Smooth muscle cell (in vitro differentiated cells): ENCODE measurements around the gene KCTD17. TPM values are rescaled to one million over a fixed set of nuclear protein-coding genes. Genes with fewer than 3 reads are reported as not detected.

Experiments used
- DNase-seq: peaks from one replicate; lab custom pipeline; 2025; ENCODE audit not compliant: unreplicated experiment; lab: John Stamatoyannopoulos, UW
- H2AFZ ChIP-seq: fragments of 200-600 bp; sonication (generic); 2 replicates; pipeline ENCODE4 v1.6.0; 2016; ENCODE audit warnings: antibody characterized with exemption, low read depth, mild to moderate bottlenecking
- H3F3A ChIP-seq: fragments of 200-600 bp; sonication (generic); 2 replicates; pipeline ENCODE4 v1.6.0; 2017; ENCODE audit warnings: antibody characterized with exemption, low read depth
- H3K27ac ChIP-seq: fragments of 200-600 bp; sonication (generic); 2 replicates; pipeline ENCODE4 v1.5.1; 2016; ENCODE audit warnings: low read depth, mild to moderate bottlenecking
- H3K27me3 ChIP-seq: fragments of 200-600 bp; sonication (generic); 2 replicates; pipeline ENCODE4 v1.6.1; 2016; ENCODE audit warnings: low read depth, mild to moderate bottlenecking
- H3K36me3 ChIP-seq: fragments of 200-600 bp; sonication (generic); 2 replicates; pipeline ENCODE4 v1.5.1; 2016; ENCODE audit warnings: low read depth
- H3K4me1 ChIP-seq: fragments of 200-600 bp; sonication (generic); 2 replicates; pipeline ENCODE4 v1.5.1; 2016; ENCODE audit warnings: low read depth
- H3K4me2 ChIP-seq: fragments of 200-600 bp; sonication (generic); 2 replicates; pipeline ENCODE4 v1.6.0; 2016; ENCODE audit warnings: mild to moderate bottlenecking
- H3K4me3 ChIP-seq: fragments of 200-600 bp; sonication (generic); 2 replicates; pipeline ENCODE4 v1.5.1; 2016; ENCODE audit warnings: mild to moderate bottlenecking
- H3K79me2 ChIP-seq: fragments of 200-600 bp; sonication (generic); 2 replicates; pipeline ENCODE4 v1.6.0; 2016; ENCODE audit warnings: low read depth, mild to moderate bottlenecking
- H3K9ac ChIP-seq: fragments of 200-600 bp; sonication (generic); 2 replicates; pipeline ENCODE4 v1.6.0; 2016; ENCODE audit warnings: low read depth
- H3K9me3 ChIP-seq: fragments of 200-600 bp; sonication (generic); replicated peaks from 2 replicates; pipeline ENCODE4 v1.5.1; 2016; ENCODE audit warnings: low read depth
- H4K20me1 ChIP-seq: fragments of 200-600 bp; sonication (generic); 2 replicates; pipeline ENCODE4 v1.6.0; 2016; ENCODE audit warnings: low read depth
- CTCF ChIP-seq: fragments of 200-600 bp; sonication (generic); IDR thresholded peaks from 2 replicates; pipeline ENCODE4 v1.5.1; 2017; ENCODE audit warnings: borderline replicate concordance, mild to moderate bottlenecking, antibody characterized with exemption; ENCODE audit not compliant: insufficient read depth, poor library complexity, severe bottlenecking
- WGBS: methylation state at CpG from one replicate; pipeline ENCODE4 v1.1.7; 2016; ENCODE audit warnings: low lambda C conversion rate; 5-methylcytosine and 5-hydroxymethylcytosine counted together
- polyA plus RNA-seq: library from polyadenylated mRNA; unstranded; fragments of >200 nt; fragmentation: Nextera tagmentation; extraction: Ambion mirVana; gene quantifications from 2 replicates; pipeline ENCODE4 v1.2.1, GENCODE V29; 2016
- total RNA-seq: library from RNA; depleted of rRNA; stranded (reverse); fragments of >200 nt; gene quantifications from 2 replicates; pipeline ENCODE4 v1.2.3, GENCODE V29; 2014

The KCTD17 gene
- total and polyA plus RNA-seq, 2 experiments from 2014 or later, result 20.0 to 36.9 TPM

DNA sequence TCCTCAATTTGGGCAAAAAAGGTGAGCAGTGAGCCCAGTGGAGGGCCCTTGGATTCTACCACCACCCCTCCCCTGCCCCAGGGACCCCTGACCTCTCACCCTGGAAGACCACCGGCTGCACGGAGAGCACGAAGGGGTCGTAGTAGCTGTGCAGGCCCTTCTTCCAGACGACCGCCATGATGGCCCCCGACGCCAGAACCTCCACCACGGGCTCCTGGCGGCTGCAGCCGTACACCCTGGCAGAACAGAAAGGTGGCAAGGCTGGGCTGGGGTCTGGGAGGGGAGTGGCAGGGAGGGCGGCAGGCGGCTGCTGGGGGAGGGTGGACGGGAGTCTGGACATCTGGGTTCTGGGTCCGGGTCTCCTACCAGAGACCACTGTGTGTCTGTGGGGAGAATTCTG, 34.6 kb downstream of the KCTD17 start:
- Histone ChIP-seq H3K27ac (no peak overlapping the region), H3K9me3 (no peaks in the 10 kb centered on the region), H3K4me3 (no peak overlapping the region), H3K4me2 (no peak overlapping the region), H3K27me3 (no peaks in the 10 kb centered on the region), H3K9ac (no peak overlapping the region), H3K4me1 (no peaks in the 10 kb centered on the region), H2AFZ (no peak overlapping the region), H3K36me3 (no peaks in the 10 kb centered on the region), H3F3A (no peaks in the 10 kb centered on the region), H4K20me1 (no peaks in the 10 kb centered on the region), H3K79me2 (no peaks in the 10 kb centered on the region)
- DNase-seq, result no peak
- TF ChIP-seq CTCF, result no peak
- WGBS, result 96% methylated on average over 11 of the region's 15 CpGs

DNA sequence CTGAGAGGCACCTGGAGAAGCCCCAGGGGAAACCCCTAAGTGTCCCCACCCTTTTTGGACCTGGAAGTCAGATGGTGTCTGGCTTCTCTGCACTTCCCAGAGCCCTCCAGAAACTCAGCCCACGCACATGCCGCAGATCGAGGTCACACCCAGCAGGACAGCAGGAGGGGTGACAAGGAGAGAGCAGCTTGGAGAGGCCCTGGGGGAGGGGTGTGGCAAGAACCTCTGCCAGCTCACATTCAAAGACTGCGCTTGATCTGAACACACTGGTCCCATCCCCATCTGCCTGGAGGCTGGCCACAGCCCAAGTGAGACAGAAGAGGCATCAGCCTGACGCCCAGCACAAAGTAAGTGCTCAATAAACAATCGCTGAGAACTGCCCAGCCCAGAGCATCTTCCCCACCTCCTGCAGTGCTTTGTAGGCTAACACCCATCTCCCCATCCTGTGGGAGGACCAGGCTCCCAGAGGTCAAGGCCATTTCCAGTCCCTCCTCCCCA, 36.6 kb downstream of the KCTD17 start:
- no peak overlapping the region for H3K4me2 ChIP-seq
- no peaks in the 10 kb centered on the region for H3K9me3 ChIP-seq

DNA sequence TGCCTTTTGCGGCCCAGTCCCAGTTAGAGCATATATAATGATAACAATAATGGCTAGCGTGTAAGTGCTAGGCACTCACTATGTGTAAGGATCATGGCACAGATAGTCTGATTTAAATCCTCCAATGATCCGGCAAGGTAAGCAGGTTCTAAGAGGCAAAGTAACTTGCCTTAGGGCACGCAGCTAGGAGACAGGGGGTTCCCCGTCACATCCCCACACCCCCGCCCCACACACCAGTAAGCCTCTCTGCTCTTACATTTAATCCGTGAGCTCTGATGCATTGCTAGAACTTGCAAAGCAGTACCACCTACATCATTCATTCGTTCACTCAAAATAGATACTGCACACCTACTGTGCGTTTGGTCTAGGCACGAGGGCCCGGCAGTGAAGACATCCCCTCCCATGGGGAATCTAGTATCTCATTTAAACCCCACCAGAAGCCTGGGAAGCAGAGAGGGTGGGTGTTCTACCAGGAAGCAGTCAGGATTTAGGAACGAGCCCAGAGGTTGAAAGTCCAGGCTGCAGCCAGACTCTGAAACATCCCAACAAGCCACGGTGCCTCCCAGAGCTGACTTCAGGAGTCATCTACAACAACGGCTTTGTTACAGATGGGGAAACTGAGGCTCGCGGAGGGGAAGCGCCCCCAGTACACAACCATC, 37.3 kb downstream of the KCTD17 start:
- Histone ChIP-seq H3K4me1 (no peaks in the 10 kb centered on the region), H3K4me3 (no peak overlapping the region), H3K9me3 (no peaks in the 10 kb centered on the region), H2AFZ (no peak overlapping the region), H3K27ac (no peak overlapping the region), H4K20me1 (no peaks in the 10 kb centered on the region), H3F3A (no peaks in the 10 kb centered on the region), H3K36me3 (no peaks in the 10 kb centered on the region), H3K27me3 (no peaks in the 10 kb centered on the region), H3K4me2 (no peak overlapping the region), H3K79me2 (no peaks in the 10 kb centered on the region), H3K9ac (no peak overlapping the region)
- no peak for TF ChIP-seq CTCF
- DNase-seq, result no peak
- WGBS, result 87% methylated on average over 17 of the region's 17 CpGs

More for the DNA sequence above, 36.6 kb downstream of the KCTD17 start:
- 28% methylated on average over 6 of the region's 6 CpGs for WGBS
- Histone ChIP-seq H3K9ac (no peak overlapping the region), H3K36me3 (no peaks in the 10 kb centered on the region), H3K27ac (no peak overlapping the region), H3K4me1 (no peaks in the 10 kb centered on the region), H3F3A (no peaks in the 10 kb centered on the region), H2AFZ (no peak overlapping the region), H3K4me3 (no peak overlapping the region), H4K20me1 (no peaks in the 10 kb centered on the region), H3K27me3 (no peaks in the 10 kb centered on the region), H3K79me2 (no peaks in the 10 kb centered on the region)
- no peak for DNase-seq
- no peak for TF ChIP-seq CTCF

DNA sequence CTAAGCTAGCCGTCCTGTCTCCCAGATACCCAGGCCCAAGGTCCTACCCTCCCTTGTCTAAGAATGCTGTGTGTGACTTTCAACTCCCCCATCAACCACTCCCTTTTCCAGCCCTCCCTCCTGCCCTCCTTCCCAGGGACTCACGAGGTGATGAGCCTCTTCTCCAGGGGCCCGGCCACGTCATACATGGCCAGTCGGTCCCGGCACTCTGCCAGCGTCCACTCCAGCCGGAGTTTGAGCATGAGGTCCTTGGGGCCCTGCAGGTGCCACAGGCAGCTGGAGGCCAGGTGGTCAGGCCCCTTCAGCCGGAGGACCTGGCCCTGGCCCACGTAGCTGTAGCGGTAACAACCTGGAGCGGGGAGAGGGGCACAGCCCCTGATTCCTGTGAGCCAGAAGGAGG, 37.9 kb downstream of the KCTD17 start:
- no peaks in the 10 kb centered on the region for H3K4me1 ChIP-seq
- no peak overlapping the region for H2AFZ ChIP-seq
- H3K4me3 ChIP-seq, result no peak overlapping the region
- no peaks in the 10 kb centered on the region for H4K20me1 ChIP-seq
- no peak overlapping the region for H3K9ac ChIP-seq
- no peaks in the 10 kb centered on the region for H3K79me2 ChIP-seq
- no peaks in the 10 kb centered on the region for H3K9me3 ChIP-seq
- H3K27ac ChIP-seq, result no peak overlapping the region
- H3K36me3 ChIP-seq, result no peaks in the 10 kb centered on the region
- H3K27me3 ChIP-seq, result peaks cover 4% of the 10 kb centered on the region
- WGBS, result 91% methylated on average over 11 of the region's 12 CpGs
- no peaks in the 10 kb centered on the region for H3F3A ChIP-seq
- DNase-seq, result no peak
- H3K4me2 ChIP-seq, result no peak overlapping the region
- TF ChIP-seq CTCF, result no peak
